ENCODE measurements around the gene GRN. TPM values are rescaled to one million over a fixed set of nuclear protein-coding genes. Genes with fewer than 3 reads are reported as not detected.

The GRN gene
- total RNA-seq, 2 donors from 2014 or later: 343 to 466 TPM

DNA sequence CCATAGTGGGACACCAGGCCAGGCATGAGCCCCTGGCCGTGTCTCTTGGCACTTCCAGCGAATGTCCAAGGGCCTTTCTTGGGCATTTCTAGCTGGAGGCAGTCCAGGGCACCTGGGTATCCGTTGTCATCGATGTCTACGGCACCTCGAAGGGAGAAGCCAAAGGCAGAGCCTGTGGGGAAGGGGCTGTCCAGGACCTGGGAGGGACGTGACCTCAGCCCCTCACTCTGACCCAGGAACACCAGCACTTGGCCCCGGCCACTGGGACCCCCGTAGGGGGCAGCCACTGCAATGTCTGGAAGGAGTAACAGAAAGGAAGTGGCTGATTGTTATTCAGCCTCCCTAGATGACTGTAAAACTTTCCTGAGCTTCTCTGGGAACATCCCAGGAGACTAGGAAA, 35.7 kb downstream of the GRN start:
- Histone ChIP-seq H3K27me3 (peaks cover 12% of the 10 kb centered on the region), H3K4me3 (no peak overlapping the region), H3K9me3 (no peaks in the 10 kb centered on the region), H3K36me3 (no peaks in the 10 kb centered on the region), H3K4me1 (no peaks in the 10 kb centered on the region), H3K27ac (no peak overlapping the region), H3K9ac (ENCODE audit: low read depth in 2 of 2, low read length in 2 of 2) (no peak overlapping the region)
- TF ChIP-seq, protein P1, sequence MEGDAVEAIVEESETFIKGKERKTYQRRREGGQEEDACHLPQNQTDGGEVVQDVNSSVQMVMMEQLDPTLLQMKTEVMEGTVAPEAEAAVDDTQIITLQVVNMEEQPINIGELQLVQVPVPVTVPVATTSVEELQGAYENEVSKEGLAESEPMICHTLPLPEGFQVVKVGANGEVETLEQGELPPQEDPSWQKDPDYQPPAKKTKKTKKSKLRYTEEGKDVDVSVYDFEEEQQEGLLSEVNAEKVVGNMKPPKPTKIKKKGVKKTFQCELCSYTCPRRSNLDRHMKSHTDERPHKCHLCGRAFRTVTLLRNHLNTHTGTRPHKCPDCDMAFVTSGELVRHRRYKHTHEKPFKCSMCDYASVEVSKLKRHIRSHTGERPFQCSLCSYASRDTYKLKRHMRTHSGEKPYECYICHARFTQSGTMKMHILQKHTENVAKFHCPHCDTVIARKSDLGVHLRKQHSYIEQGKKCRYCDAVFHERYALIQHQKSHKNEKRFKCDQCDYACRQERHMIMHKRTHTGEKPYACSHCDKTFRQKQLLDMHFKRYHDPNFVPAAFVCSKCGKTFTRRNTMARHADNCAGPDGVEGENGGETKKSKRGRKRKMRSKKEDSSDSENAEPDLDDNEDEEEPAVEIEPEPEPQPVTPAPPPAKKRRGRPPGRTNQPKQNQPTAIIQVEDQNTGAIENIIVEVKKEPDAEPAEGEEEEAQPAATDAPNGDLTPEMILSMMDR (IDR thresholded peaks at IDR 0.05): no peak
- no peak for DNase-seq
- intact Hi-C loops (cut with DNase I): no loop called here

DNA sequence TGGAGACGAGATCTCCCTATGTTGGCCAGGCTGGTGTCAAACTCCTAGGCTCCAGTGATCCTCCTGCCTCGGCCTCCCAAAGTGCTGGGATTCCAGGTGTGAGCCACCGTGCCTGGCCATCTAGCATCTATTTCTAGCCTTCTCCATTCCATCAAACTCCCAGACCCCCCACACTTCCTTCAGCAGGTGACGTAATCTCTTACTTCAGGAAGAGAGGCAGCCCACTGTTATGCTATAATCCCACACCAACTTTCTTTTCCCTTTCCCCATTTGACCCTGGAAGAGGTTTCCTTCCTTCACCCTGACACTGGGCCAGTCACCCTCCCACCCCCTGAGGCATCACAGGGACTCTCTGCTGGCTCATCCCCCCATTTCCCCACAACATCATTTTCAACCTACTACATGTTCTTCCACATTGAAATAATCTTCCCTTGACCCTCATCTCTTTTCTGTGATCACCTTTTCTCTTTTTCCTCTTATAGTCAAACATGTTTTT, 36.8 kb downstream of the GRN start:
- intact Hi-C loops (cut with DNase I): no loop called here
- no peak for DNase-seq
- no peak overlapping the region for H3K27ac ChIP-seq
- H3K9me3 ChIP-seq: no peaks in the 10 kb centered on the region
- TF ChIP-seq, protein P1 (IDR thresholded peaks at IDR 0.05): no peak
- no peak overlapping the region for H3K4me3 ChIP-seq
- peaks cover 12% of the 10 kb centered on the region for H3K27me3 ChIP-seq
- no peak overlapping the region for H3K9ac ChIP-seq (ENCODE audit: low read depth in 2 of 2, low read length in 2 of 2)
- H3K36me3 ChIP-seq: no peaks in the 10 kb centered on the region
- no peaks in the 10 kb centered on the region for H3K4me1 ChIP-seq

DNA sequence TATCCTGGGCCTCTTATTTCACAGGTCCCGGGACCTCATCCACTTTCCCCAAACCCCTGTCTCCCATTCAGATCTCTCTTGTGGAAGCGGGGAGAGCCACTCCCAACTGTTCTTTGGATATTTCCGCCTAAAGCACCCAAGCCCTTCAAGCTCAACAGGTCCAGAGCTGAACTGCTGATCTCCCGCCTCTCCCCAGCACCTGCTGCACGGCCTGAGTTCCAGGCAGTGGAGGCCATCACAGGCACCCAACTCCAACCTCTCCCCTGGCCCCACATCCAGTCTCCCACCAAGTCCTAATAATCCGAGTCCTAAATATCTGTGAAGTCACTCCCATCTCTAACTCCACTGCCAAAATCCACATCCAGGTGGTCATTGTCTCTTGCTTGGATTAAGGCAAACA, 37.8 kb downstream of the GRN start:
- TF ChIP-seq, protein P1 (IDR thresholded peaks at IDR 0.05): no peak
- no peak for DNase-seq
- H3K27me3 ChIP-seq: peaks cover 12% of the 10 kb centered on the region
- H3K27ac ChIP-seq: no peak overlapping the region
- no peak overlapping the region for H3K9ac ChIP-seq (ENCODE audit: low read depth in 2 of 2, low read length in 2 of 2)
- no peaks in the 10 kb centered on the region for H3K4me1 ChIP-seq
- intact Hi-C loops (cut with DNase I): no loop called here
- H3K36me3 ChIP-seq: no peaks in the 10 kb centered on the region
- no peak overlapping the region for H3K4me3 ChIP-seq
- H3K9me3 ChIP-seq: no peaks in the 10 kb centered on the region

DNA sequence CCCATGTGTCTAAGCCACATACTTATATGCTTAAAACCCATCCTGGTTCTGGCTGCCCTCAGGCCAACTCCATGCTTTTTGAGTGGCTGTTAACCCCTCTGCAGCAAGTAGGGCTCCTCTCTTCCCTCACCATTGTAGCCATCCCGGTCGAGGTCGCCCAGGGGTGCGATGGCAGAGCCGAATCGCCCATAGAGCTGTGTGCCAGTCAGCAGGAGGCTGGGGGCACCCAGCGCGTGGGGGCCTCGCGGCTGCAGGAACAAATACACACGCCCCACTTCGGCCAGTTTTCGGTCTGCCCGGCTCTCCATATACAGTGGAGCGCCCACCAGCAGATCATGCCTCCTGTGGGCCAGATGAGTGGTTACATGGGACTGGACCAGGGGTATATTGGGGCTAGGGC, 38.3 kb downstream of the GRN start:
- TF ChIP-seq, protein P1 (IDR thresholded peaks at IDR 0.05): no peak
- intact Hi-C loops (cut with DNase I): no loop called here
- no peak for DNase-seq
- no peaks in the 10 kb centered on the region for H3K4me1 ChIP-seq
- H3K9ac ChIP-seq (ENCODE audit: low read depth in 2 of 2, low read length in 2 of 2): no peak overlapping the region
- peaks cover 12% of the 10 kb centered on the region for H3K27me3 ChIP-seq
- no peak overlapping the region for H3K27ac ChIP-seq
- no peaks in the 10 kb centered on the region for H3K9me3 ChIP-seq
- no peak overlapping the region for H3K4me3 ChIP-seq
- no peaks in the 10 kb centered on the region for H3K36me3 ChIP-seq

DNA sequence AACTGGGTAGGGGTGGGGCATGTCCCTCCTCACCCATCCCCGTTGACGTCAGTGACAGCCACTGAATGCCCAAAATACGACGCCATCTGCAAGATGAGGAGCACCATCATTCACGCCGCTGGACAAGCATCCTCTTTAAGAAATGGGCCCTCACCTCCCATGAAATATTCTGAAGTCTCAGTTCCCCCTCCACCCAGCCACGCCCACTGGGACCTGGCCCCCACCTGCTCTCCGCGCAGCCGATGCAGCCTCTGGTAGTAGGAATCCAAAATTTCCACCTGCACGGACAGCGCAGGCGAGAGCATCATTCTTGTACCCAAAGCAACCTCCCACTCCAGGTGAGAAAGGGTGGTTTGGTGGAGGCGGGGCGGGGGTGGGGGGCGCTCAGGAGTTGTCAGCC, 38.8 kb downstream of the GRN start:
- no peaks in the 10 kb centered on the region for H3K36me3 ChIP-seq
- no peak overlapping the region for H3K4me3 ChIP-seq
- H3K27me3 ChIP-seq: peaks cover 12% of the 10 kb centered on the region
- intact Hi-C loops (cut with DNase I): no loop called here
- H3K27ac ChIP-seq: no peak overlapping the region
- H3K4me1 ChIP-seq: no peaks in the 10 kb centered on the region
- H3K9me3 ChIP-seq: no peaks in the 10 kb centered on the region
- no peak for DNase-seq
- TF ChIP-seq, protein P1 (IDR thresholded peaks at IDR 0.05): no peak
- H3K9ac ChIP-seq (ENCODE audit: low read depth in 2 of 2, low read length in 2 of 2): no peak overlapping the region

All from colonic mucosa (tissue), 4 donors.